ENCODE data around the gene PDSS2.

The PDSS2 gene

GRCh38 chr6:107466062-107466461, 6.7 kb upstream of the PDSS2 start:
- no peak overlapping the region for H3K27ac ChIP-seq
- no peak for TF ChIP-seq CTCF (IDR thresholded peaks at IDR 0.05)
- no peak overlapping the region for H3K4me3 ChIP-seq
- DNase-seq (ENCODE audit: low spot score): no peak

GRCh38 chr6:107460083-107460631, 793 bp upstream of the PDSS2 start:
- Histone ChIP-seq H3K27ac (peak overlapping the region; percentile 73 to 94), H3K4me3 (peak overlapping the region; percentile 86)
- no peak for TF ChIP-seq CTCF (IDR thresholded peaks at IDR 0.05)
- no peak for DNase-seq (ENCODE audit: low spot score)

GRCh38 chr6:107458672-107459282, 587 bp downstream of the PDSS2 start:
- DNase-seq (ENCODE audit: low spot score): no peak
- TF ChIP-seq CTCF (IDR thresholded peaks at IDR 0.05): no peak
- peak overlapping the region; percentile 86 for H3K4me3 ChIP-seq
- peak overlapping the region; percentile 3 to 94 for H3K27ac ChIP-seq

GRCh38 chr6:107448776-107449175, 10.6 kb downstream of the PDSS2 start:
- no peak overlapping the region for H3K4me3 ChIP-seq
- DNase-seq (ENCODE audit: low spot score): no peak
- no peak overlapping the region for H3K27ac ChIP-seq
- TF ChIP-seq CTCF (IDR thresholded peaks at IDR 0.05): no peak

GRCh38 chr6:107447663-107448216, 11.6 kb downstream of the PDSS2 start:
- TF ChIP-seq CTCF (IDR thresholded peaks at IDR 0.05): no peak
- Histone ChIP-seq H3K4me3 (no peak overlapping the region), H3K27ac (no peak overlapping the region)
- DNase-seq (ENCODE audit: low spot score): no peak

GRCh38 chr6:107444277-107444676, 15.1 kb downstream of the PDSS2 start:
- no peak for TF ChIP-seq CTCF (IDR thresholded peaks at IDR 0.05)
- no peak for DNase-seq (ENCODE audit: low spot score)
- H3K4me3 ChIP-seq: no peak overlapping the region
- H3K27ac ChIP-seq: no peak overlapping the region
